ENCODE measurements around the gene ALDH7A1.
"Not testable (repeated sequence)": the region's sequence is repeated elsewhere in the genome, so short reads cannot be mapped to it uniquely, and the experiment has no call there.

The ALDH7A1 gene

GRCh38 chr5:126595486-126596083 lies 566 bp upstream of the ALDH7A1 start:
- DNase-seq (ENCODE audit: low read depth): no peak

- DNase-seq (ENCODE audit: low read depth): no peak
Observed at GRCh38 chr5:126591549-126591948, 3.5 kb downstream of the ALDH7A1 start.

GRCh38 chr5:126589536-126590297 lies 5.3 kb downstream of the ALDH7A1 start:
- DNase-seq (ENCODE audit: low read depth): no peak

GRCh38 chr5:126587551-126588390 lies 7.2 kb downstream of the ALDH7A1 start:
- DNase-seq (ENCODE audit: low read depth): no peak

GRCh38 chr5:126583761-126584160 lies 11.3 kb downstream of the ALDH7A1 start:
- DNase-seq (ENCODE audit: low read depth): no peak

- DNase-seq (ENCODE audit: low read depth): no peak
Observed at GRCh38 chr5:126579716-126580115, 15.3 kb downstream of the ALDH7A1 start.

GRCh38 chr5:126577415-126577814 lies 17.6 kb downstream of the ALDH7A1 start:
- no peak for DNase-seq (ENCODE audit: low read depth)

- no peak for DNase-seq (ENCODE audit: low read depth)
Observed at GRCh38 chr5:126576974-126577373, 18.0 kb downstream of the ALDH7A1 start.

GRCh38 chr5:126575644-126576043 lies 19.4 kb downstream of the ALDH7A1 start:
- DNase-seq (ENCODE audit: low read depth): no peak

GRCh38 chr5:126568206-126568755 lies 26.7 kb downstream of the ALDH7A1 start:
- DNase-seq (ENCODE audit: low read depth): no peak

- no peak for DNase-seq (ENCODE audit: low read depth)
Observed at GRCh38 chr5:126562823-126563222, 32.2 kb downstream of the ALDH7A1 start.

- no peak for DNase-seq (ENCODE audit: low read depth)
Observed at GRCh38 chr5:126561908-126562307, 33.1 kb downstream of the ALDH7A1 start.

- not testable (repeated sequence) for DNase-seq (ENCODE audit: low read depth)
Observed at GRCh38 chr5:126555101-126555500, 39.9 kb downstream of the ALDH7A1 start.

GRCh38 chr5:126552614-126553013 lies 42.4 kb downstream of the ALDH7A1 start:
- DNase-seq (ENCODE audit: low read depth): no peak

GRCh38 chr5:126544087-126544740 lies 50.8 kb downstream of the ALDH7A1 start:
- DNase-seq (ENCODE audit: low read depth): no peak

GRCh38 chr5:126543660-126544059 lies 51.4 kb downstream of the ALDH7A1 start:
- no peak for DNase-seq (ENCODE audit: low read depth)

GRCh38 chr5:126543009-126543408 lies 52.0 kb downstream of the ALDH7A1 start:
- DNase-seq (ENCODE audit: low read depth): no peak

- DNase-seq (ENCODE audit: low read depth): no peak
Observed at GRCh38 chr5:126542441-126542840, 52.6 kb downstream of the ALDH7A1 start.

GRCh38 chr5:126540631-126541030 lies 54.4 kb downstream of the ALDH7A1 start:
- DNase-seq (ENCODE audit: low read depth): no peak

- no peak for DNase-seq (ENCODE audit: low read depth)
Observed at GRCh38 chr5:126538579-126538978, 56.4 kb downstream of the ALDH7A1 start.

GRCh38 chr5:126536874-126537273 lies 58.1 kb downstream of the ALDH7A1 start:
- no peak for DNase-seq (ENCODE audit: low read depth)

All from activated gamma-delta T cell treated with anti-CD3 and anti-CD28 coated beads, Interleukin-2, amount 50 U/mL, for 16 hours (primary cell).